Activated CD8-positive, alpha-beta memory T cell treated with anti-CD3 and anti-CD28 coated beads for 24 hours (primary cell): Measurements from ENCODE around the gene SGCD.

Experiments used
- DNase-seq: peaks from one replicate; pipeline ENCODE4 v3.0.0-alpha.2; 2020

Gene SGCD

DNA sequence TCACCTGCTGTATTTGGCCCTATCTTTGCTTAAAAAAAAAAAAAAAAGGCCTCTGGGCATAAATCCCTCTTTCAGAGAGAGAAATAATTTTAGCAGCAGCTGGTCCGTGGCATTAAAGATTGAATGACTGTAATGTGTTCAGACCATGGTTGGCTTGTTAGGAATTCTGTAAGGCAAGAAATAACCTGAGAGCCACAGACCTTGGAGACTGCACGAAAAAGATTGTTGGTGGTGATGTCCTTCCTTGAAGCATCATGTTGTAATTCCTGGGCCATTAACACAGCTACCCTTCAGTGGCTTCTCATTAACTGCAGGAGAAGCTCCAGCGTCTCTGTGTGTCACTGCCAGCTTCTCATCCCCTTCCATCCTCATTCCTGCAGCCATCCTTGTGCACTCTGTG is 79.0 kb downstream of the SGCD start:
- DNase-seq: no peak

DNA sequence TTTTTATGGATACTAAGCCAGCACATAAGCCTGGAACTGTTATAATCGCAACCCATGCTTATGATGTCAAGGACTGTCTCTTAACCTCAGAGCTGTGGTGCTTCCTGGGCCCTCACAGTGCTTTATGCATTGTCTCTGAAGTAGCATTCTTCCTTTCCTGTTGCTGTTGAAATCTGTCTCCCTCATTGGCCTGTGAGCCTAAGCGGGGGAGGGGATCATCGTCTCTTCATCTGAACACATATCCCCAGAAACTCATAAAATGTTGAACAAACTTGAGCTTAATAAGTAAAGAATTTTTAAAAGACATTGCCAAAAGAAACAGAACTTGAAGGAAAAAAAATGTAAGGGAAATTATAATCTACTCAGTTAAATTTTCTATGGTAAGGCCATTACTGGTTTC is 80.3 kb downstream of the SGCD start:
- no peak for DNase-seq

- no peak for DNase-seq
Observed at GRCh38 chr5:156409834-156410233, 82.9 kb downstream of the SGCD start.

DNA sequence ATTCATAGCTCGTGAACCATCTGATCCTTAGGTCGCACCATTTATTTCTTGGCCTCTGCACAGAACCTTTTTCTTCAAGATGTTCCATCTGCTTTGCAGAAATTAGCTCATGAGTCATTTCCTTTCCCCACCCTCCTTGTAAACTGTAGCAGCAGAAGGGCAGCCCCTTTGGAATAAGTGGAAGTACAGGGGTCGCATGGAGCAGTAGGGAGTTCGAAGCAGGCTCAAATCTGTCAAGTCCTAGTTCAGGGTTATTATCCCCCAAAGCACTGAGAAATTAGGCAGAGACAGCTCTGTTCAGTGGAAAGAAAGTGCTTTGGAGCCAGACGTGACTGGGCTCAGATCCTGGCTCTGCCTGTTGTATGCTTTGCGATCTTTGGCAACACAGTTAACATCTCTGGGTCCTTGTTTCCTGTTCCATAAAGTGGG is 84.2 kb downstream of the SGCD start:
- DNase-seq: no peak

- DNase-seq: no peak
Observed at GRCh38 chr5:156411957-156412356, 85.0 kb downstream of the SGCD start.

GRCh38 chr5:156414391-156414790 is 87.4 kb downstream of the SGCD start:
- DNase-seq: no peak

DNA sequence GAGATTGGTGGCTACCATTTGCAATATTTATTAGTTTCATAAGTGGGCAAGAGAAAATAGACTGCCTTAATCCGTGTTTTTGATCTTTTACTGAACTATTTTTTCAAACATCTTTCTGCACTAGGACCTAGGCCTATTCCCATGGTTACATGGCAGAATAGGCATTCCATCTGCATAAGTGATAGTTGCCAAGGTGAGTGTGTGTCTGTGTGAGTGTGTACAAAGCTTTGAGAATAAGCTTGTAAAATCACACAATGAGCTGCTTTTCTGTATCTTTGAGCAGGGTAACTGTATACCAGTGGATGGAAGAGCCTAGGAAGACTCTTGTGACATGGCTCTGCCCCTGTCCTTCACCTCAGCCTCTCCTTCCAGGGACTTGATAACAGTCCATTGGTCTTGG is 92.7 kb downstream of the SGCD start:
- DNase-seq: no peak

DNA sequence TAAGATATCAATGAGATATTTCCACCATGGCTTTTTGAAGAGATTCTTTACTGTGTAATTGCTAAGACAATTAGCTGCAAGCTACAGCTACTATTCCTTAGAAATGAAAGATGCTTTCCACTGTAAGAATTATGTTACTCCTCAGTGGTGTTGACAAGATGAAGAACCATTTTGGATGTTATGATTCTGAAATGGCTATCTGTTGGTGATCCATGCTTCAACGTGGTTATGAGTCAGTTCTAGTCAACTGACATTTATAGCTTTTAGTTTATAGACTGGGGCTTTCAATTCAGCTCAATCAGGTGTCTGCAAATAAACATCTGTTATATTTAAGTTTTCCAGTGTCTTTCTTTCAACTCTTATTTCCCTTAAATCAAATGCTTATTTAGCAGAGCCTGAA is 93.7 kb downstream of the SGCD start:
- DNase-seq: no peak

DNA sequence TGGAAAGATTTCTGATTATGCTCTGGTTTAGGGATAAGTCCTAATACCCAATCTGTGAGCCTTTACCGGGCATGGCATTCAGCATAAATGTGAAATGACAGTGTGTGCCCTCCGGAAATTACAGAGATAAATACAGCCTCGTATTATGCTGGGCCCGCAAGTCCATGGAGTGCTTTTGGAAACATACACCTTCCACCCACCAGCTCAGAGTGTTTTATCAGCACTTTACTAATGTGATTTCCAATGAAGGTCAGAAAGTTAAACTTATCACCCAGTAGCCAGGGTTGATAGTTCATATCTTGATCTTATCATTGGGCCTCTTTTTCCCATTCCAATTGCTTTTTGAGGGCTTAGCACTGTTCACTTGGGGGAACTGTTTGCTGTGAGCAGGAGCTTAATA is 94.8 kb downstream of the SGCD start:
- no peak for DNase-seq

- DNase-seq: no peak
Observed at GRCh38 chr5:156423597-156423996, 96.6 kb downstream of the SGCD start.

DNA sequence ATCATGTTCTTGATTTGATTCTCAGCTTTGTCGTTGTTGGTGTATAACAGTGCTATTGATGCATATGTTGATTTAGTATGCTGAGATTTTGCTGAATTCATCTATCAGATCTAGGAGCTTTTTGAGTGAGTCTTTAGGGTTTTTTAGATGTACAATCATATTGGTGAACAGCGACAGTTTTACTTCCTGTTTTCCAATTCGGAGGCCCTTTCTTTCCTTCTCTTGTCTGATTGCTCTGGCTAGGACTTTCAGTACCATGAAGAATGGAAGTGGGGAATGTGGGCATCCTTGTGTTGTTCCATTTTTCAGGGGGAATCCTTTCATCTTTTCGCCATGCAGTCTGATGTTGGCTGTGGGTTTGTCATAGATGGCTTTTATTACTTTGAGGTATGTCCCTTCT is 100.4 kb downstream of the SGCD start:
- no peak for DNase-seq

GRCh38 chr5:156431956-156432829 is 105.2 kb downstream of the SGCD start:
- no peak for DNase-seq

GRCh38 chr5:156432830-156433105 is 105.8 kb downstream of the SGCD start:
- DNase-seq: no peak

DNA sequence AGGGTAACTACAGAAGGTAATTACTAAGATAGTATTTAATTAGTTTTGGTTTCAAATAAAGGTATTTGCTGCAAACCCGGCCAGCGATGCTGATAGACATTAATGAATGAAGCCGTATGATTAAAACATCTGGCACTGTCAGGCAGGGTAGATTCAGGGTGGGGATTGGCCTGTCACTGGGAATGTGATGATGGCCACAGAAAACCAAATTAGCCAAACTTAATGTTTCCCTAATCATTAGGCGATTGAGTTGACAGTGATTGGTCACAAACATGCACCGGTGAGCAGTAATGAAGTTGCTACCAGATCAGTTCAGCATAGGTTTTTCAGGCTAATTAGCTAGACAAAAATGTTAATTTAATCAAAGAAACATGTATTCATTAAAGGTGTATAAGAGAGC is 107.5 kb downstream of the SGCD start:
- DNase-seq: no peak

DNA sequence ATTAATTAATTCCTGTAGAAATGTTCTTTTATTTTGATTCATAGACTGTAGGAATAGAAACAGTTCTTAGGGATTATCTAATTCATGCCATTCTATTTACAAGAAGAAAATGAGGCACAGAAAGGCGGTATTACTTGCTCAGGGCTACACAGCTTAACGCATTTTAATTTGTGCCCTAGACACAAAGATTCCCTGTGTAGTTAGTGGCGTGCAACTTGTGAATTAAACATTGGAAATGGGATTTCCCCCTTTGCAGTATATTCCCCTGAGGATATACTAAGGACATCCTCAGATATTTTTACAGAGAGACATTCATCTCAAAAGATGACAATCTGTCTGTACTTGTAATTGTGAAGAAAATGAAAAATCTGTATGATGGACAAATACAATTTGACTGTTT is 108.1 kb downstream of the SGCD start:
- DNase-seq: no peak

GRCh38 chr5:156438076-156438475 is 111.1 kb downstream of the SGCD start:
- no peak for DNase-seq

DNA sequence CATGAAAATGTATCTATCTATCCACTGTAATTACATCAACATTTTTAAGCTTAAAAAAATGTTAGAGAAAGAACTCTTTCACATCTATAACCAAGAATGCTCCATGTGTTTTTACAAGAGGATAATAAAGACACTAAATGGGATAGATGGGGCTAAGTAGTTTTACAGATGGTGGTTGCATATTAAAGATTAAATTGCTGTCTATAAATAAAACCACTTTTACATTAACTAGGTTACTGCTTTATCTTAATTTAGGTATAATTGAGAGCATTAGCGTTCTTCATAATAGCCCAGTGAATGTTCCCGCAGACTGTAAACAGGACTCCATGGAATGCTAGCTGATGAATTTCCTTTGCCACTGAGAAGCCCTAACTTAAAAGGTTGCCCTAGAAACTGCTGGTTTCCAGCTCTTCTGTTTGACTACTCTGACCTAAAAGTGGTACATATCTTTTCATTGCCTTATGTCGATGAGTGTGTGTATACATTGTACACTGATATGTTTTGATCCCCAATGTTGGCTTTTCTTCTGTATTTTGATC is 117.9 kb downstream of the SGCD start:
- no peak for DNase-seq

DNA sequence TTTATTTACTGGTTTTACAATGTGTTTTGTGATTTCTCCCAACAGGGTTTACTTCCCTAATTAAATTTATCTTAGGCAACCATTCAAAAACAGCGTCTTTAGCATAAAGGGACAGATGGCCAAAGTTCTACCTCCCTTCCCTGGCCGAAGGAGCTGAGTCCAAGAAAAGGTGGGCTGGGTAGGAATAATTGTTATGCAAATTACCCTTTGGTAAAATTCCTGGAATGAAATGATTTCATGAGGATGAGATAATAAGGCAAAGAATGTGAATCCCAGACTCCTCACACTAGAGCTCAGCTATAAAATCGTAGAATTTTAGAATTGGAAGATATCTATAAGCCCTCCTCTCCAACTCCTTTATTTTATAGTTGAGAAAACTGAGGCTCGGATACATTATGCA is 119.6 kb downstream of the SGCD start:
- no peak for DNase-seq

DNA sequence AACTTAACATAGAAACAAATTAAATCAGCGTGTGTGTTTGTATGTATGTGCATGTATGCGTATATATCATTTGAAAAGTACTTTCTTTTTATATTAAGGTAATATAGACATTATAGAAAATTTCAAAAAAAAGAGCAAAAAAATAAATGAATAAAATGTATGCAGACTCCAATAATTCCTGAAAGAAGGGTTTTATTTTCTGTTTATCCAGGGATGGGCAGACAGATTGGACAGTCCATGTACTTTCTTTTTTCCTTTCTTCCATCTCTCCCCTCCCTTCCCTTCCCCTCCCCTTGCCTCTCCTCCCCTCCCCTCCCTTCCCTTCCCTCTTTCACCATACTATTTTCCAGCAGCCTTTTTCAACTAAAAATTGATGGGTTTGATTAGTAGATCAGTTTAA is 123.8 kb downstream of the SGCD start:
- no peak for DNase-seq

GRCh38 chr5:156451505-156451904 is 124.5 kb downstream of the SGCD start:
- DNase-seq: no peak

DNA sequence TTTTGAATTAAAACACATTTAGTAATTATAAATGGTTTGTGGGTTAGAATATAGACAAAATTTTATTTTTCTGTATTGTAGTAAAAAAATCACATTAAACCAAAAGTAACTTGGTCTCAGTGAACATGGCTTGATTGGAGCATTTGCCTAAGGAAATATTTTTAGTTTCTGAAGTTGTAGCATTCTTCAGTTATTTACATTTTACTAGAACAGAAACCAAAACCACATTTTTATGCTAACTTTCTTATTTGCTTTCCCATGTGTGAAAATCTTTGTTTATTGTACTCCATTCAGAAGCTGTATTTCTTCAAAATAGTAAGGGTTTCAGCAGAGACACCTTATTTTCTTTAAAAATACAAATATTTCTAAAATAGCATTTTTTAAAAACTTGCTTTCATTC is 129.9 kb downstream of the SGCD start:
- DNase-seq: no peak

DNA sequence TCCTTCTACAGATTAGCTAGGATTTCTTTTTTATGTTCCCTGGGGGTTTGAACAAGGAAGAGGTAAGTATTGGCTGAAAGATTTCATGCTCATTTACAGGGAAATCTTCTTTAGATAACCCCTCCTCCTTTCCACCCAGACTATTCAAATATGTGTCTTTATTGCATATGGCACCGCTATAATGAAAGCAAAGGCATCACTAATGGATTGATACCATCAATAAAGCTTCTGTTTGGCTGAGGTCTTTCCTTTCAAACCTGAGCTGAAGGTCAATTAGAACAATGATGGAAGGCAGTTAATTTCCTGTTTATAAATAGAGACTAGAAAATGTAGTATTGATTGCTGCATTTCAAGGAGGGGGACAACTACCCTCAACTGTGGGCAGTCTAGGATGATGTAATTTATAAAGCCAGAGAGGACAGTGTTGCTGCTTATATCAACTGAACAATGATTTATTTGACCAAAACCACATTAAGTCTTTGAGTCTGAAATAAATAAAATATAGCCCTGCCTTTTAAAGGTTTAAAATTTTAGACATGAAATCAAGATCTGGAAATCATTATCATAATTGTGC is 132.9 kb downstream of the SGCD start:
- DNase-seq: no peak

- no peak for DNase-seq
Observed at GRCh38 chr5:156460471-156460870, 133.5 kb downstream of the SGCD start.

DNA sequence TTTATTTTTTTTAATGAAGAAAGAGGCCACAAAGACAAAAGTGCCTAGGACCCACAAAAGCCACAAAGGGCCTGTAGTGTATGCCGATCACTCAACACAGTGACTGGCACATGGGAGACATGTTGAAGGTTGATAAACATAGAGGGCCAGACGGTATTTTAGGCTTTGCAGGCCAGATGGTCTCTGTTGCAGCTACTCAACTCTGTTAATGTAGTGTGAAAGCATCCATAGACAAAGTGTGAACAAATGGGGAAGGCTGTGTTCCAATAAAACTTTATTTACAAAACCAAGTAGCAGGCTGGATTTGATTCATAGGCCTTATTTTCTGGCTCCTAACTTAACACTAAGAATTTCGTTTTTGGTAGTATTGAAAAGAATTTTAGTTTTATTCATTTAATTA is 139.9 kb downstream of the SGCD start:
- DNase-seq: no peak

- DNase-seq: no peak
Observed at GRCh38 chr5:156469636-156470035, 142.7 kb downstream of the SGCD start.
